ENCODE data around the gene EFNA3.

GRCh38 chr1:155085504-155086127, 7.0 kb downstream of the EFNA3 start:
- TF ChIP-seq CTCF (IDR thresholded peaks at IDR 0.05; ENCODE audit: insufficient read depth, low read length, poor library complexity, severe bottlenecking) (no peak), EZH2phosphoT487 (conservative IDR thresholded peaks at IDR 0.05; ENCODE audit: low read length) (no peak)

Measured in SU-DHL-6 (cell line).